Astrocyte (in vitro differentiated cells and primary cell): ENCODE measurements around the gene KCNQ5. TPM values are rescaled to one million over a fixed set of nuclear protein-coding genes. Genes with fewer than 3 reads are reported as not detected.

ENCODE experiments used
- DNase-seq: peaks from one replicate; pipeline ENCODE4 v3.0.0-alpha.2; 2010; ENCODE audit warnings: low read depth
- FAIRE-seq: peaks from 2 replicates; lab custom pipeline; 2011; peaks lifted over from hg19 to GRCh38; lab: Jason Lieb, UNC
- H2AFZ ChIP-seq: 2 replicates; pipeline ENCODE4 v1.6.0; 2012; ENCODE audit warnings: low read depth, low read length, inconsistent platforms
- H3K27ac ChIP-seq: 2 replicates; pipeline ENCODE4 v1.5.1; 2011; ENCODE audit warnings: low read depth, low read length, inconsistent platforms
- H3K27me3 ChIP-seq: 2 replicates; pipeline ENCODE4 v1.6.0; 2011; ENCODE audit warnings: low read length, inconsistent platforms; ENCODE audit not compliant: insufficient read depth
- H3K36me3 ChIP-seq: 2 replicates; pipeline ENCODE4 v1.5.1; 2011; ENCODE audit warnings: low read length, inconsistent platforms; ENCODE audit not compliant: insufficient read depth
- H3K4me1 ChIP-seq: 2 replicates; pipeline ENCODE4 v1.5.1; 2011; ENCODE audit warnings: low read length, inconsistent platforms; ENCODE audit not compliant: insufficient read depth
- H3K4me2 ChIP-seq: 2 replicates; pipeline ENCODE4 v1.6.0; 2012; ENCODE audit warnings: low read length, inconsistent platforms
- H3K4me3 ChIP-seq: 2 replicates; pipeline ENCODE4 v1.5.1; 2011; ENCODE audit warnings: low read depth, mild to moderate bottlenecking, low read length, inconsistent platforms; ENCODE audit not compliant: insufficient read depth
- H3K79me2 ChIP-seq: 2 replicates; pipeline ENCODE4 v1.6.0; 2012; ENCODE audit warnings: mild to moderate bottlenecking, low read length, inconsistent platforms; ENCODE audit not compliant: insufficient read depth
- H3K9ac ChIP-seq: 2 replicates; pipeline ENCODE4 v1.6.0; 2012; ENCODE audit warnings: mild to moderate bottlenecking, low read length, inconsistent platforms
- H3K9me3 ChIP-seq: 2 replicates; pipeline ENCODE4 v1.5.1; 2012; ENCODE audit warnings: low read depth, mild to moderate bottlenecking, low read length, inconsistent platforms; ENCODE audit not compliant: insufficient read depth
- H4K20me1 ChIP-seq: 2 replicates; pipeline ENCODE4 v1.6.0; 2012; ENCODE audit warnings: low read length, inconsistent platforms; ENCODE audit not compliant: insufficient read depth
- H3K27ac Mint-ChIP-seq: one replicate; pipeline ENCODE4 v1.8.0; 2021; ENCODE audit warnings: mild to moderate bottlenecking, mixed read lengths; ENCODE audit not compliant: unreplicated experiment
- H3K27me3 Mint-ChIP-seq: one replicate; pipeline ENCODE4 v1.8.0; 2021; ENCODE audit warnings: low read depth, mixed read lengths; ENCODE audit not compliant: unreplicated experiment
- H3K36me3 Mint-ChIP-seq: one replicate; pipeline ENCODE4 v1.8.0; 2021; ENCODE audit warnings: low read depth, mixed read lengths; ENCODE audit not compliant: unreplicated experiment
- H3K4me1 Mint-ChIP-seq: one replicate; pipeline ENCODE4 v1.8.0; 2021; ENCODE audit warnings: low read depth, mixed read lengths; ENCODE audit not compliant: unreplicated experiment
- H3K4me3 Mint-ChIP-seq: one replicate; pipeline ENCODE4 v1.8.0; 2021; ENCODE audit warnings: mild to moderate bottlenecking, moderate library complexity, mixed read lengths; ENCODE audit not compliant: unreplicated experiment
- H3K9me3 Mint-ChIP-seq: one replicate; pipeline ENCODE4 v1.8.0; 2021; ENCODE audit warnings: mild to moderate bottlenecking, mixed read lengths; ENCODE audit not compliant: unreplicated experiment
- EZH2 ChIP-seq: IDR thresholded peaks from 2 replicates; pipeline ENCODE4 v1.6.1; 2012; ENCODE audit warnings: mild to moderate bottlenecking, low read length, inconsistent platforms; ENCODE audit not compliant: insufficient read depth
- total RNA-seq: library from RNA; stranded (reverse); gene quantifications from 2 replicates; pipeline ENCODE4 v1.2.1, GENCODE V29; 2021
- TF ChIP-seq, protein P1 (sequence below): IDR thresholded peaks from 2 replicates; pipeline ENCODE4 v1.5.1; 2011; ENCODE audit warnings: low read depth, mild to moderate bottlenecking, inconsistent platforms, low read length, moderate library complexity; ENCODE audit not compliant: insufficient read depth

Gene KCNQ5
- total RNA-seq, 1 donor from 2014 or later = 2.0 TPM

DNA sequence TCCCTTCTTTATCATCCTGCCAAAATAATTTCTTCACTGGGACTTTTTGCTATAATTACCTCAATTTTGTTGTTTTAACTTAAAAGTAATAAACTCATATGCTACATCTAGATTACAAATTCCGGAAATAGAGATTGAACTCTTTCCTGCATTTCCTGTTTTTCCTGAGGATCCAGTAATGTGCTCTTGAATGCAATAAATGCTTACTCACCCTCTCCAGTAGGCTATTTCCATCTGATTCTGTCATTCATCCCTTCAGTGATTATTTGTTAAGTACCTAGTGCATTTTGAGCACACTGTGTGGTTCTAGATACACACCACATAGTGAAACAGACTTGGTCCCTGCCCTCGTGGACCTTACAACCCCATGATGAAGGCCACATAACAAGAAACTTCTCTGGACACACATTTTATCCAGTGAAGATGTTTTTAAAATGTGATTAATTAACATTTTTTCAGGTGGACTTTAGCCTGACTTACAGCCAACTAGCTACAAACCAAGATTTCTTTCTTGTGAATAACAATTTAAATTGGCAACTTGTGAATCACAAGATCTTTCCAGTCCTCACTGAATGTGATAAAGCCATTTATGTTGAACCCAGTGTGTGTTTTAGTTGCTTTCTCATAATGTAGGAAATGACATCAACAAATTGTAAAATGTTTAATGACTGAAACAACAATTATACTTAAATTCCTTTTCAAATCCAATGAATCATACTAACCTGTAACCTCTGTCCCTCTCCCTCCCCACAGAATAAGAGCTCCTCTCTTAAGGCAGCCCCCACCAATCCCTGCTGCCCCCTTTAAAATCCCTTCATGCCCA is 331.2 kb downstream of the KCNQ5 start:
- Histone ChIP-seq H4K20me1 (no peaks in the 10 kb centered on the region), H3K4me1 (peaks cover 22% of the 10 kb centered on the region), H2AFZ (peak overlapping the region; percentile 3), H3K9ac (no peak overlapping the region), H3K27me3 (no peaks in the 10 kb centered on the region), H3K27ac (peak overlapping the region; percentile 64), H3K4me2 (peak overlapping the region; percentile 44), H3K36me3 (no peaks in the 10 kb centered on the region), H3K79me2 (no peaks in the 10 kb centered on the region), H3K4me3 (no peak overlapping the region), H3K9me3 (no peaks in the 10 kb centered on the region)
- Mint-ChIP-seq H3K27ac (peak overlapping the region; percentile 70), H3K4me1 (peaks cover 34% of the 10 kb centered on the region), H3K9me3 (no peaks in the 10 kb centered on the region), H3K4me3 (no peak overlapping the region), H3K36me3 (no peaks in the 10 kb centered on the region), H3K27me3 (no peaks in the 10 kb centered on the region)
- TF ChIP-seq, protein P1, sequence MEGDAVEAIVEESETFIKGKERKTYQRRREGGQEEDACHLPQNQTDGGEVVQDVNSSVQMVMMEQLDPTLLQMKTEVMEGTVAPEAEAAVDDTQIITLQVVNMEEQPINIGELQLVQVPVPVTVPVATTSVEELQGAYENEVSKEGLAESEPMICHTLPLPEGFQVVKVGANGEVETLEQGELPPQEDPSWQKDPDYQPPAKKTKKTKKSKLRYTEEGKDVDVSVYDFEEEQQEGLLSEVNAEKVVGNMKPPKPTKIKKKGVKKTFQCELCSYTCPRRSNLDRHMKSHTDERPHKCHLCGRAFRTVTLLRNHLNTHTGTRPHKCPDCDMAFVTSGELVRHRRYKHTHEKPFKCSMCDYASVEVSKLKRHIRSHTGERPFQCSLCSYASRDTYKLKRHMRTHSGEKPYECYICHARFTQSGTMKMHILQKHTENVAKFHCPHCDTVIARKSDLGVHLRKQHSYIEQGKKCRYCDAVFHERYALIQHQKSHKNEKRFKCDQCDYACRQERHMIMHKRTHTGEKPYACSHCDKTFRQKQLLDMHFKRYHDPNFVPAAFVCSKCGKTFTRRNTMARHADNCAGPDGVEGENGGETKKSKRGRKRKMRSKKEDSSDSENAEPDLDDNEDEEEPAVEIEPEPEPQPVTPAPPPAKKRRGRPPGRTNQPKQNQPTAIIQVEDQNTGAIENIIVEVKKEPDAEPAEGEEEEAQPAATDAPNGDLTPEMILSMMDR = no peak
- no peak for TF ChIP-seq EZH2
- DNase-seq (peak; percentile 86), FAIRE-seq (peak; percentile 70)

DNA sequence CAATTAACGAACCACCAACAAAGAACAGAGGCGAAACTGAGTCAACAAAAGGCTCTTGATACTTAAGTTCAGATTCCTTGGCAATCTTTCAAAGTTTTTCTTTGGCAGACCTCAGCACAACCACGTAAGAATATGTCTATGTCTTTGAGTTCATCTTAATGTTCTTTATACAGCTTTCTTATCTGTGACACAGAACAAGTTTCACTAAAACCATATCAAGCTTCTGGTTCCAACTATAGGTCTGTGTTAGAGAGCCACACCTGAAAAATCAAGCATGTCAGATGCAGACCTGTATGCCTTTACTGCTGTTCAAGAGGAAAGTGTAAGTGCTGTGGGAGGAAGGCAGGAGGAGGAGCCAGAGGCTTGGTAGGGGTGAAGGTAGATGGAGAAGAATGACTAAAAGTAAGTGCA is 332.1 kb downstream of the KCNQ5 start:
- H3K27me3 Mint-ChIP-seq = no peaks in the 10 kb centered on the region
- no peak overlapping the region for H3K27ac Mint-ChIP-seq
- H4K20me1 ChIP-seq = no peaks in the 10 kb centered on the region
- H3K4me3 Mint-ChIP-seq = no peak overlapping the region
- peak; percentile 80 for DNase-seq
- no peaks in the 10 kb centered on the region for H3K27me3 ChIP-seq
- H3K4me1 Mint-ChIP-seq = peaks cover 34% of the 10 kb centered on the region
- peak; percentile 9 for FAIRE-seq
- H3K9me3 Mint-ChIP-seq = no peaks in the 10 kb centered on the region
- H3K27ac ChIP-seq = peak overlapping the region; percentile 64
- TF ChIP-seq EZH2 = no peak
- no peaks in the 10 kb centered on the region for H3K9me3 ChIP-seq
- H3K79me2 ChIP-seq = no peaks in the 10 kb centered on the region
- no peaks in the 10 kb centered on the region for H3K36me3 ChIP-seq
- peaks cover 22% of the 10 kb centered on the region for H3K4me1 ChIP-seq
- peak overlapping the region; percentile 44 for H3K4me2 ChIP-seq
- no peak overlapping the region for H2AFZ ChIP-seq
- H3K4me3 ChIP-seq = no peak overlapping the region
- H3K9ac ChIP-seq = no peak overlapping the region
- no peaks in the 10 kb centered on the region for H3K36me3 Mint-ChIP-seq

DNA sequence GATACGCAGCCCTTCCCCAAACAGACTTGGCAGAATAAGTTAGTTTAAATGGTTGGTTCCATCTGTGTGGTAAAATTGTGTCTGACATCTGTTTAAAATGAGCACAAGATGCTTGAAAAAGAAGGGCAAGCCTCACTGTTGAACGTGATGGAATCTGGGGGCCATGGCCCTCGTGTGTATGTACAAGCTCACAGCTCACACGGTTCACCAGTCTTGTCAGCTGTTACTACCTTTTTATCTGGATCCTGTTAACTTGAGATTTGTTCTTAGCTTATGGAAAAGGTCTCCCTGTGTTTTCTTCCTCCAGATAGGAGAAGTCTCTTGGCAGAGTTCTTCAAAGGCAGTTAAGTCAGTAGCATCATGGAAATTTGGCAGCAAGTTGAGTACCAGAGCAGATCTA is 332.9 kb downstream of the KCNQ5 start:
- no peak overlapping the region for H3K4me3 ChIP-seq
- TF ChIP-seq, protein P1 = no peak
- DNase-seq = peak; percentile 53
- H2AFZ ChIP-seq = no peak overlapping the region
- Mint-ChIP-seq H3K27ac (no peak overlapping the region), H3K4me1 (peaks cover 34% of the 10 kb centered on the region), H3K9me3 (no peaks in the 10 kb centered on the region), H3K27me3 (no peaks in the 10 kb centered on the region), H3K36me3 (no peaks in the 10 kb centered on the region), H3K4me3 (no peak overlapping the region)
- H3K4me1 ChIP-seq = peaks cover 22% of the 10 kb centered on the region
- no peaks in the 10 kb centered on the region for H3K9me3 ChIP-seq
- no peaks in the 10 kb centered on the region for H4K20me1 ChIP-seq
- H3K79me2 ChIP-seq = no peaks in the 10 kb centered on the region
- no peaks in the 10 kb centered on the region for H3K36me3 ChIP-seq
- FAIRE-seq = peak; percentile 63
- no peak overlapping the region for H3K27ac ChIP-seq
- no peak overlapping the region for H3K9ac ChIP-seq
- no peak overlapping the region for H3K4me2 ChIP-seq
- H3K27me3 ChIP-seq = no peaks in the 10 kb centered on the region
